Prostate gland (tissue), 2 donors: Measurements from ENCODE around the gene CACNA1E. TPM values are rescaled to one million over a fixed set of nuclear protein-coding genes. Genes with fewer than 3 reads are reported as not detected.

Experiments
- DNase-seq: peaks from one replicate; pipeline ENCODE4 v3.0.0-alpha.2; 2019; ENCODE audit warnings: low spot score
- H3K27ac ChIP-seq, 2 donors: fragments of 200-600 bp; sonication (generic); 2 replicates each; pipeline ENCODE4 v1.5.1; 2017 to 2019
- H3K27me3 ChIP-seq: fragments of 200-600 bp; sonication (generic); replicated peaks from 2 replicates; pipeline ENCODE4 v1.5.1; 2019; ENCODE audit not compliant: insufficient read depth
- H3K36me3 ChIP-seq, 2 donors: fragments of 200-600 bp; sonication (generic); 1 replicate in 1 of 2; 2 replicates in 1 of 2; pipeline versions ENCODE4 v1.5.1 to v1.8.1; 2017 to 2019
- H3K4me1 ChIP-seq: fragments of 200-600 bp; sonication (generic); replicated peaks from 2 replicates; pipeline ENCODE4 v1.5.1; 2019
- H3K4me3 ChIP-seq, 2 donors: fragments of 200-600 bp; sonication (generic); 2 replicates each; pipeline ENCODE4 v1.5.1; 2017 to 2019
- H3K9me3 ChIP-seq: fragments of 200-600 bp; sonication (generic); 2 replicates; pipeline ENCODE4 v1.5.1; 2017
- POLR2A ChIP-seq: fragments of 450-650 bp; IDR thresholded peaks from one replicate; pipeline ENCODE4 v1.6.1; 2016; ENCODE audit warnings: antibody characterized with exemption, mild to moderate bottlenecking
- POLR2AphosphoS5 ChIP-seq: sonication (generic); formaldehyde crosslinking; IDR thresholded peaks from one replicate; pipeline ENCODE4 v1.6.1; 2017; ENCODE audit warnings: antibody characterized with exemption
- WGBS: methylation state at CpG from one replicate; pipeline ENCODE4 v1.1.5; 2018; 5-methylcytosine and 5-hydroxymethylcytosine counted together
- intact Hi-C: fragments of 100-400 bp; cut with DNase I; formaldehyde crosslinking; loops from one replicate; pipeline ENCODE4 v1.14.2; 2022
- total RNA-seq, 2 donors: library from RNA; depleted of rRNA; stranded (reverse); fragments of >200 nt; gene quantifications; one replicate each; pipeline ENCODE4 v1.1.0, GENCODE V29; 2016
- TF ChIP-seq, protein P1 (sequence below), 4 experiments: fragments of 200-600 bp in 2 of 4; fragments of 450-650 bp in 2 of 4; sonication (generic) in 2 of 4; IDR thresholded peaks; 1 replicate in 3 of 4; 2 replicates in 1 of 4; pipeline ENCODE4 v1.5.1; 2016 to 2019; ENCODE audit warnings: antibody characterized with exemption in 4 of 4, mild to moderate bottlenecking in 2 of 4, moderate library complexity in 2 of 4

The CACNA1E gene
- total RNA-seq, 2 donors from 2014 or later: 4.1 TPM; not detected in 1

DNA sequence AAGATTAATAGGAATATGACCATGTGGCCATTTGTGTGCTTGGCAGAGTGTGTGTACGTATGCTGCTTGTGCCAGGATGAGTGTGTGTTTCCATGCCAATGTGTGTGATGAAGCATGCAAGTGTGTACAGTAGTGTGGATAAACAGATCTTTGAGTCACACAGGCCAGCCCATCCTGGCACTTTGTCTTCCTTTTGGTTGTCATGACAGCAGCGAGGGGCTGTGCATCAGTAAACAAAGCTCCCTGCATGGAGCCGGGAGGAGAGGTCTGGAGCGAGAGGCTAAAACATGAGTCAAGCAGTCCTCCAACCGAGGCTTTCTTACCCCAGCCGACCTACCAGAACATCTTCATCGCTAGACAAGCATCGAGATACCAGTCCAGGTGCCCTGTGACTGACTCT lies 221.2 kb downstream of the CACNA1E start:
- Histone ChIP-seq H3K36me3 (no peaks in the 10 kb centered on the region), H3K27me3 (no peaks in the 10 kb centered on the region), H3K4me3 (no peak overlapping the region), H3K27ac (no peak overlapping the region), H3K9me3 (no peaks in the 10 kb centered on the region), H3K4me1 (no peaks in the 10 kb centered on the region)
- WGBS: 60% methylated on average over 8 of the region's 8 CpGs
- DNase-seq: no peak
- TF ChIP-seq, protein P1, sequence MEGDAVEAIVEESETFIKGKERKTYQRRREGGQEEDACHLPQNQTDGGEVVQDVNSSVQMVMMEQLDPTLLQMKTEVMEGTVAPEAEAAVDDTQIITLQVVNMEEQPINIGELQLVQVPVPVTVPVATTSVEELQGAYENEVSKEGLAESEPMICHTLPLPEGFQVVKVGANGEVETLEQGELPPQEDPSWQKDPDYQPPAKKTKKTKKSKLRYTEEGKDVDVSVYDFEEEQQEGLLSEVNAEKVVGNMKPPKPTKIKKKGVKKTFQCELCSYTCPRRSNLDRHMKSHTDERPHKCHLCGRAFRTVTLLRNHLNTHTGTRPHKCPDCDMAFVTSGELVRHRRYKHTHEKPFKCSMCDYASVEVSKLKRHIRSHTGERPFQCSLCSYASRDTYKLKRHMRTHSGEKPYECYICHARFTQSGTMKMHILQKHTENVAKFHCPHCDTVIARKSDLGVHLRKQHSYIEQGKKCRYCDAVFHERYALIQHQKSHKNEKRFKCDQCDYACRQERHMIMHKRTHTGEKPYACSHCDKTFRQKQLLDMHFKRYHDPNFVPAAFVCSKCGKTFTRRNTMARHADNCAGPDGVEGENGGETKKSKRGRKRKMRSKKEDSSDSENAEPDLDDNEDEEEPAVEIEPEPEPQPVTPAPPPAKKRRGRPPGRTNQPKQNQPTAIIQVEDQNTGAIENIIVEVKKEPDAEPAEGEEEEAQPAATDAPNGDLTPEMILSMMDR (IDR thresholded peaks at IDR 0.05): no peak
- no peak for TF ChIP-seq POLR2A
- TF ChIP-seq POLR2AphosphoS5: no peak
- intact Hi-C loops: no loop called here

DNA sequence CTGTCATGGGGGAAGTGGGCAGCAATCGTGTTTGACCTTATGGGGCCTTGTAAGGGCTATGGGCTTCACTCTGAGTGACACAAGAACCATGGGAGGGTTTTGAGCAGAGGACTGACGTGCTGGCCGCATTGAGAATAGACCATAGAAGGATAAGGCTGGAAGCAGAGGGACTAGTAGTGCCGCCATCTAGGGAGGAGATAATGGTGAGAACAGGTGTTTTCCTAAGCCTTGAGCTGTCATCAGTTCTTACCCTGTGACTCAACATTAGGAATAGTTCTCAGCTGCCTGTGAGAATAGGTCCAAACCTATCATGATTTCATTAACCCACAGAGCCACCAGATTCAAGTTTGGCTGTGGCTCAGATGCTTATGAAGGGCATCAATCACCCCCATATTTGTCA lies 228.5 kb downstream of the CACNA1E start:
- no peak for TF ChIP-seq POLR2AphosphoS5
- no peak for TF ChIP-seq POLR2A
- TF ChIP-seq, protein P1 (IDR thresholded peaks at IDR 0.05): no peak
- H3K9me3 ChIP-seq: no peaks in the 10 kb centered on the region
- intact Hi-C loops: no loop called here
- H3K27me3 ChIP-seq: no peaks in the 10 kb centered on the region
- no peak for DNase-seq
- WGBS: 86% methylated on average over 4 of the region's 4 CpGs
- no peaks in the 10 kb centered on the region for H3K4me1 ChIP-seq
- no peaks in the 10 kb centered on the region for H3K36me3 ChIP-seq
- no peak overlapping the region for H3K4me3 ChIP-seq
- no peak overlapping the region for H3K27ac ChIP-seq

DNA sequence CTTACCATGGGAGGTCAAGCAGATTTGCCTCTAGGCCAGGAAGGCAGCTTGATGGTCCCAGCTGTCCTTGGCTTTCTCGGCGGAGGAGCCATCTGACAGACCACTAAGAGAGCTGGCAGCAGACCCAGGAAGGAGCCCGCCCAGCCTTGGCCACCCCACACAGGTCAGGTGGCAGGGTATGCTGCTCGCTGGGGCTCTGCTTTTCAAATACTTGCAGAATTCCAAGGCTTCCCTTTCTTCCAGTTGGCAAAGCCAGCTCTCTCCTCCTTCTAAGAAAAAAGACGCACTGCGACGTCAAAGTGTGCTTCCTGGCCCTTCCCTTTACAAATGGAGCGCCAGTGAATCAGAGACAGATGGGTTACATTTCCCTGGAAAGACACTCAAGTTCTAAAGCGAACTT lies 229.4 kb downstream of the CACNA1E start:
- Histone ChIP-seq H3K4me3 (no peak overlapping the region), H3K27me3 (no peaks in the 10 kb centered on the region), H3K36me3 (no peaks in the 10 kb centered on the region), H3K4me1 (no peaks in the 10 kb centered on the region), H3K27ac (no peak overlapping the region), H3K9me3 (no peaks in the 10 kb centered on the region)
- no peak for TF ChIP-seq POLR2AphosphoS5
- no peak for TF ChIP-seq POLR2A
- TF ChIP-seq, protein P1 (IDR thresholded peaks at IDR 0.05): no peak
- WGBS: 57% methylated on average over 9 of the region's 9 CpGs
- DNase-seq: no peak
- intact Hi-C loops: no loop called here

DNA sequence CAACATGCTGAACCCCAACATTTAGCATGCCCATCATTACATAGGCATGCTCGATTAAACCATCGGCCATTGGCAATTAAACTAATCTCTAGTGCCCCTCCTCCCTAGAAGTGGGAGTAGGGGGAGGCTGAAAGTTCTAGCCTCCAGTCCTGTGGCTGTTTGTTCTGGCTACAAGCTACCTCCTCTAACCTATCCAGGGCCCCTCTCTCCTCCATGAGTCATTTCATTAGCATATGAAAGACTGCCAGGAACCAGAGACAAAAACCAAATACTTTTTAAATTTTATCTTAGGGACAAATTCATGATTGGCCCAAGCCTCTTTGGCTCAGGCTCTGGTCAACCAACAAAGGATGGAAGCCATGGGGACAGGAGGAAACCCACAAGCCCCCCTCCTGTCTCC lies 231.1 kb downstream of the CACNA1E start:
- Histone ChIP-seq H3K27me3 (no peaks in the 10 kb centered on the region), H3K4me1 (no peaks in the 10 kb centered on the region), H3K27ac (no peak overlapping the region), H3K36me3 (no peaks in the 10 kb centered on the region), H3K4me3 (no peak overlapping the region), H3K9me3 (no peaks in the 10 kb centered on the region)
- intact Hi-C loops: no loop called here
- TF ChIP-seq POLR2A: no peak
- no peak for TF ChIP-seq POLR2AphosphoS5
- TF ChIP-seq, protein P1 (IDR thresholded peaks at IDR 0.05): no peak
- no peak for DNase-seq
- WGBS: 95% methylated on average over 2 of the region's 2 CpGs

DNA sequence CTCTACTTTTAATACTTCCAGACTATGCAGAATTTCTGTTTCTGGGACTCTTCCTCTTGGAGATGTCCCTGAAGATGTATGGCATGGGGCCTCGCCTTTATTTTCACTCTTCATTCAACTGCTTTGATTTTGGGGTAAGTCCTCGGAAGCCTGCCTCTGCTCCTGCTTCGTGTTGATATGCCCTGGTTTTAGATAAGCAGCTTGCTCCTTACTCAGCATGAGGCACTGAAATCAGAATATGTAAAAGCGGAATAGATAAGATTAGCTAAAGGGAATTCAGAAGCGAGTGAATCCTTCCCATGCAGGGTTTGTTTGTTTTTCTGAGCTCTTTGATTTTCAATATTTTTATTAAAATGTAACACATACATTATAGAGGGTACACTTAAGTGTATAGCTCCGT lies 234.7 kb downstream of the CACNA1E start:
- H3K9me3 ChIP-seq: no peaks in the 10 kb centered on the region
- intact Hi-C loops: no loop called here

More for the DNA sequence above, 234.7 kb downstream of the CACNA1E start:
- 68% methylated on average over 6 of the region's 6 CpGs for WGBS
- Histone ChIP-seq H3K4me1 (no peaks in the 10 kb centered on the region), H3K27ac (no peak overlapping the region), H3K27me3 (no peaks in the 10 kb centered on the region), H3K4me3 (no peak overlapping the region), H3K36me3 (no peaks in the 10 kb centered on the region)
- DNase-seq: no peak
- no peak for TF ChIP-seq POLR2AphosphoS5
- TF ChIP-seq POLR2A: no peak
- TF ChIP-seq, protein P1 (IDR thresholded peaks at IDR 0.05): no peak
